ENCODE data around the gene NEDD4L. TPM values are rescaled to one million over a fixed set of nuclear protein-coding genes. Genes with fewer than 3 reads are reported as not detected.

The NEDD4L gene
- total RNA-seq, 1 donor from 2014 or later: 15.6 TPM

GRCh38 chr18:58117786-58118403, 73.9 kb downstream of the NEDD4L start:
- DNase-seq (ENCODE audit: low spot score in 2 of 2): no peak
- Histone ChIP-seq H3K4me3 (no peak overlapping the region), H3K9me3 (no peaks in the 10 kb centered on the region), H3K27ac (no peak overlapping the region), H3K36me3 (no peaks in the 10 kb centered on the region), H3K27me3 (no peaks in the 10 kb centered on the region), H3K4me1 (no peaks in the 10 kb centered on the region)
- intact Hi-C loops (cut with DNase I): no loop called here
- no peak for TF ChIP-seq CTCF (IDR thresholded peaks at IDR 0.05)

GRCh38 chr18:58118536-58118935, 74.5 kb downstream of the NEDD4L start:
- Histone ChIP-seq H3K27me3 (no peaks in the 10 kb centered on the region), H3K4me1 (no peaks in the 10 kb centered on the region), H3K27ac (no peak overlapping the region), H3K4me3 (no peak overlapping the region), H3K9me3 (no peaks in the 10 kb centered on the region), H3K36me3 (no peaks in the 10 kb centered on the region)
- TF ChIP-seq CTCF (IDR thresholded peaks at IDR 0.05): no peak
- no peak for DNase-seq (ENCODE audit: low spot score in 2 of 2)
- intact Hi-C loops (cut with DNase I): no loop called here

- intact Hi-C loops (cut with DNase I): loop anchor here (5.0 kb wide), 2 partner anchors 238 to 498 kb away; partner anchors contain the start of gene NARS1
- Histone ChIP-seq H3K27ac (no peak overlapping the region), H3K36me3 (no peaks in the 10 kb centered on the region), H3K4me1 (no peaks in the 10 kb centered on the region), H3K4me3 (no peak overlapping the region), H3K9me3 (no peaks in the 10 kb centered on the region), H3K27me3 (no peaks in the 10 kb centered on the region)
- TF ChIP-seq CTCF (IDR thresholded peaks at IDR 0.05): no peak
- DNase-seq (ENCODE audit: low spot score in 2 of 2): no peak
Measured at GRCh38 chr18:58119819-58120218, 75.8 kb downstream of the NEDD4L start.

- no peak for TF ChIP-seq CTCF (IDR thresholded peaks at IDR 0.05)
- intact Hi-C loops (cut with DNase I): loop anchor here (5.0 kb wide), 2 partner anchors 242 to 502 kb away; partner anchors contain the start of gene NARS1
- Histone ChIP-seq H3K27ac (no peak overlapping the region), H3K9me3 (no peaks in the 10 kb centered on the region), H3K27me3 (no peaks in the 10 kb centered on the region), H3K4me1 (no peaks in the 10 kb centered on the region), H3K36me3 (no peaks in the 10 kb centered on the region), H3K4me3 (no peak overlapping the region)
- DNase-seq (ENCODE audit: low spot score in 2 of 2): no peak
Measured at GRCh38 chr18:58124475-58124874, 80.4 kb downstream of the NEDD4L start.

- no peak overlapping the region for H3K27ac ChIP-seq
- H3K27me3 ChIP-seq: no peaks in the 10 kb centered on the region
- H3K36me3 ChIP-seq: no peaks in the 10 kb centered on the region
- no peaks in the 10 kb centered on the region for H3K9me3 ChIP-seq
- H3K4me3 ChIP-seq: no peak overlapping the region
- TF ChIP-seq CTCF (IDR thresholded peaks at IDR 0.05): no peak
- intact Hi-C loops (cut with DNase I): no loop called here
- no peak for DNase-seq (ENCODE audit: low spot score in 2 of 2)
- no peaks in the 10 kb centered on the region for H3K4me1 ChIP-seq
Measured at GRCh38 chr18:58125183-58125582, 81.2 kb downstream of the NEDD4L start.

- Histone ChIP-seq H3K9me3 (no peaks in the 10 kb centered on the region), H3K36me3 (no peaks in the 10 kb centered on the region), H3K4me3 (no peak overlapping the region), H3K4me1 (no peaks in the 10 kb centered on the region), H3K27ac (no peak overlapping the region), H3K27me3 (no peaks in the 10 kb centered on the region)
- no peak for TF ChIP-seq CTCF (IDR thresholded peaks at IDR 0.05)
- no peak for DNase-seq (ENCODE audit: low spot score in 2 of 2)
- intact Hi-C loops (cut with DNase I): no loop called here
Measured at GRCh38 chr18:58125756-58126155, 81.7 kb downstream of the NEDD4L start.

All from ascending aorta (tissue), 2 donors.